ENCODE measurements around the gene PIP5KL1. TPM values are rescaled to one million over a fixed set of nuclear protein-coding genes. Genes with fewer than 3 reads are reported as not detected.
A peak's percentile ranks its signal among the peaks of the same experiment; 100 is the strongest.

Gene PIP5KL1
- total RNA-seq, 2 experiments from 2014 or later: 0.95 to 4.4 TPM

DNA sequence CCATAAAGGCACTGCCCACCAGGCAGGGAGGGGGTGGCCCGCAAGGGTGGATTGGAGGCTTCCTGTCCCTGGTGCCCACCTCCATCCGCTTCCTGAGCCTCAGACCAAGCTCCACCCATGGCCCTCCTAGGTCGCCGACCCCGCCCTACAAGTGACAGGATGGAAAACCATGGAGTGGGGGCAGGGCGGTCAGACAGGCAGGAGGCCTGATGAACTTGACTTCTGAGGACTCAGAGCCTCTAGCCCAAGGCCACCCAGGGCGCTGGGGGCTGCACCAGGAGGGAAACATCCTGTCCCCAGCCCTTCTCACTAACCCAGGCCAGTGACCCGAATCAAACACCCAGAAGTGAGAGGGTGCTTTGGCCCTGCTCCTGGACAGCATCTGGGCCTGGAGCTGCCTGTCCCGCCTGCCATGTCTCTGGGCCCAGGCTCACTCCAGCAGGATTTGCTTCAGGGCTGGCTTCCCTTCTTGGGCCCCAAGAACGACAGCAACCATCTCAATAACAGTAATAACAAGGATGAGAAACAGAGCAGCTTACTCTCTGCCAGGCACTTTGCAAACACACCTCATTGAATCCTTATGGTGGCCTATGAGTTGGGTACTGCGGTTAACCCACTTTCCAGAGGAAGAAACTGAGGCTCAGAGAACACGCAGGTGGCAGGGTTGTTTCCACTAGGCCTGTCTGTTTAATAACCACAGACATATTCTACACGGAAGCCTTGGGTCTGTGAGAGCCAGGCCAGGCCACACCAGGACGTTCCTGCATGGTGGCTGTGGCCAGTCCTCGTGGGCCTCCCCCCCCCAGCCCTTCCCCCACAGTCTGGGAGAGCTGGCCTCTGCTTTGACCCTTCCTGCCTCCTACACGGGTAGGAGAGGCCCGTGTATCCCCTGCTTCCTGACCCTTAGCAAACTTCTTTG lies 26.8 kb downstream of the PIP5KL1 start:
- H2AFZ ChIP-seq (ENCODE audit: low read length): no peak overlapping the region
- no peaks in the 10 kb centered on the region for H3K9me3 ChIP-seq (ENCODE audit: low read length)
- DNase-seq (ENCODE audit: low spot score): peak; percentile 91
- H3K9me2 ChIP-seq (ENCODE audit: insufficient read depth, low read length): no peaks in the 10 kb centered on the region
- no peak for TF ChIP-seq CTCF (conservative IDR thresholded peaks at IDR 0.05; ENCODE audit: low read length)
- TF ChIP-seq EZH2phosphoT487 (IDR thresholded peaks at IDR 0.05; ENCODE audit: borderline replicate concordance, low read depth, low read length): no peak
- peak overlapping the region; percentile 94 for H3K27ac ChIP-seq (ENCODE audit: low read depth, low read length, poor library complexity, severe bottlenecking)
- no TSS peak for BruUV-seq (replicated peaks)
- H3K79me2 ChIP-seq (ENCODE audit: insufficient read depth, low read depth, low read length): no peaks in the 10 kb centered on the region
- peak overlapping the region; percentile 76 for H3K4me2 ChIP-seq (ENCODE audit: low read length)
- intact Hi-C loops (cut with micrococcal nuclease; ENCODE audit: unreplicated experiment): loop anchor here (10.0 kb wide), 1 partner anchor 781 kb away; the partner anchor contains the start of gene SET
- no peaks in the 10 kb centered on the region for H4K20me1 ChIP-seq (ENCODE audit: insufficient read depth, low read length)
- H3K4me1 ChIP-seq (ENCODE audit: insufficient read depth, low read length, poor library complexity, severe bottlenecking): peaks cover 79% of the 10 kb centered on the region
- CTCF ChIA-PET (ENCODE audit: unreplicated experiment): interaction anchor here (0.6 to 0.8 kb wide), 4 partner anchors 13 to 1920 kb away, joined by 4 to 5 read pairs (median 5); partner anchors contain the start of genes DPM2 and ST6GALNAC4
- H3K36me3 ChIP-seq (ENCODE audit: insufficient read depth, low read length): peaks cover 23% of the 10 kb centered on the region
- POLR2A ChIA-PET: interaction anchor here (0.6 to 3.7 kb wide), 4 partner anchors 9 to 558 kb away, joined by 3 to 22 read pairs (median 4); partner anchors contain the start of gene ST6GALNAC4
- peak overlapping the region; percentile 58 for H3K4me3 ChIP-seq (ENCODE audit: low read depth, low read length, poor library complexity, severe bottlenecking)

DNA sequence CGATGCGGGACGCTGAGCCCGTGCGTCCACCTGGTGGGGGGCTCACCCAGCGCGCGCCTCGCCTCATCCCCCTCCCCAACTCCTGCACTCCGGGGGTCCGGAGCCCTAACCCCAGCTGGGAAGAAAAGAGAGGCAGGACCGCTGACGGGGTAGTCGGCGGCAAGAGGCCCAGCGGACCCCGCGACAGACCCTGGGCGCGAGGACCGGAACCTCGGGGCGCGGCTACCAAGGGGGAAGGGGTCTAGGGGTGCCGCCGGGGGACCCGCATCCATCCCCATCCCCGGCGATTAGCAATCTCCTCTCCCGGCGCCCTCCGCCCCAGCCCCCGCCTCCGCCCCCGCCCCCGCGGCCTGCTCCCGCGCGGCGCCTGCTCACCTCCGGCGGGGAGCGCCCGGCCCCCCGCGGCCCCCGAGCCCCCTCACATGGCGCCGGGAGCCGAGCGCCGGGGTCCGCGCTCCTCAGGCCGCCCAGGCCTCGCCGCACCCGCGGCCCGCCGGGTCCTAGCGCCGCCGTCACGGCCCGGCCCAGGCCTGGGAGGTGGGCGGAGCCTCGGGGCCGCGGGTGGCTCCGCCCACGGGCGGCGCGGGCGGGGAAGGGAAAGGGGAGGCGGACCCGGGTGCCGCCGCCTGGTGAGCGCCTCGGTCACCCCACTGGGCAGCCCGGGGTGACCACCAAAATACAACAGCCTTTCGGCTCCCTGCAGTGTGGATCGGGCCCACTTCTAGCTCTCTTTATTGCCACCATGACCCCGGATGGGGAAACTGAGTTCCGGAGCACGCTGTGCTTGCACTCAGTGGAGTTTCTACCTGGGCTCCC lies 31.2 kb downstream of the PIP5KL1 start, which contains the start of gene ST6GALNAC6:
TSS of gene ST6GALNAC6 (minus strand) at position 476 of the 816 bp plus-strand sequence. CDS start 1,622 bp downstream, outside the sequence.
- ChIA-PET CTCF (ENCODE audit: unreplicated experiment) (interaction anchor here (0.6 kb wide), 1 partner anchor 23 kb away, joined by 3 read pairs; no protein-coding TSS in a partner anchor), POLR2A (interaction anchor here (1.0 to 2.0 kb wide), 2 partner anchors 16 to 173 kb away, joined by 3 to 5 read pairs; no protein-coding TSS in a partner anchor)
- H3K27ac ChIP-seq (ENCODE audit: low read depth, low read length, poor library complexity, severe bottlenecking): peak within 1 kb of the TSS; percentile 94
- no peak for TF ChIP-seq EZH2phosphoT487 (IDR thresholded peaks at IDR 0.05; ENCODE audit: borderline replicate concordance, low read depth, low read length)
- TF ChIP-seq CTCF (conservative IDR thresholded peaks at IDR 0.05; ENCODE audit: low read length): no peak
- H4K20me1 ChIP-seq (ENCODE audit: insufficient read depth, low read length): 0 out of 2 replicates have a peak, but pooled peaks cover 3% of the 10 kb centered on the region
- H3K79me2 ChIP-seq (ENCODE audit: insufficient read depth, low read depth, low read length): no peaks in the 10 kb centered on the region
- intact Hi-C loops (cut with micrococcal nuclease; ENCODE audit: unreplicated experiment): no loop called here
- BruUV-seq (replicated peaks): no TSS peak
- no peaks in the 10 kb centered on the region for H3K9me3 ChIP-seq (ENCODE audit: low read length)
- peak within 1 kb of the TSS; percentile 91 for H3K4me2 ChIP-seq (ENCODE audit: low read length)
- H3K9me2 ChIP-seq (ENCODE audit: insufficient read depth, low read length): no peaks in the 10 kb centered on the region
- DNase-seq (ENCODE audit: low spot score): peak; percentile 88
- H3K36me3 ChIP-seq (ENCODE audit: insufficient read depth, low read length): peaks cover 31% of the 10 kb centered on the region
- H3K4me3 ChIP-seq (ENCODE audit: low read depth, low read length, poor library complexity, severe bottlenecking): peak within 1 kb of the TSS; percentile 81
- no peak within 1 kb of the TSS; the same call in 1 of the 2 replicates for H2AFZ ChIP-seq (ENCODE audit: low read length)
- H3K4me1 ChIP-seq (ENCODE audit: insufficient read depth, low read length, poor library complexity, severe bottlenecking): peaks cover 67% of the 10 kb centered on the region

Measured in OCI-LY7 (cell line).